ENCODE measurements around the gene HKDC1. TPM values are rescaled to one million over a fixed set of nuclear protein-coding genes. Genes with fewer than 3 reads are reported as not detected.
A peak's percentile ranks its signal among the peaks of the same experiment; 100 is the strongest.

The HKDC1 gene
- total RNA-seq, 1 donor from 2014 or later = 0.04 TPM

- ATAC-seq = peak; percentile 93
Measured at GRCh38 chr10:69217119-69217754, 2.9 kb upstream of the HKDC1 start.

- no peak for ATAC-seq
Measured at GRCh38 chr10:69218831-69219230, 1.3 kb upstream of the HKDC1 start.

GRCh38 chr10:69220507-69220906 is 375 bp downstream of the HKDC1 start:
- ATAC-seq = no peak

GRCh38 chr10:69222157-69223027 is 2.3 kb downstream of the HKDC1 start:
- peak; percentile 95 for ATAC-seq

- ATAC-seq = no peak
Measured at GRCh38 chr10:69223028-69223342, 2.9 kb downstream of the HKDC1 start.

GRCh38 chr10:69224862-69225657 is 4.9 kb downstream of the HKDC1 start:
- ATAC-seq = peak; percentile 33

GRCh38 chr10:69225681-69226080 is 5.5 kb downstream of the HKDC1 start:
- ATAC-seq = no peak

- ATAC-seq = no peak
Measured at GRCh38 chr10:69226919-69227450, 6.9 kb downstream of the HKDC1 start.

- ATAC-seq = no peak
Measured at GRCh38 chr10:69228151-69228550, 8.0 kb downstream of the HKDC1 start.

GRCh38 chr10:69229616-69229916 is 9.4 kb downstream of the HKDC1 start:
- ATAC-seq = no peak

- ATAC-seq = no peak
Measured at GRCh38 chr10:69230128-69230527, 10.0 kb downstream of the HKDC1 start.

- ATAC-seq = peak; percentile 91
Measured at GRCh38 chr10:69232252-69232651, 12.1 kb downstream of the HKDC1 start.

- no peak for ATAC-seq
Measured at GRCh38 chr10:69232736-69233480, 12.8 kb downstream of the HKDC1 start.

- no peak for ATAC-seq
Measured at GRCh38 chr10:69234447-69234846, 14.3 kb downstream of the HKDC1 start.

GRCh38 chr10:69237528-69238159 is 17.5 kb downstream of the HKDC1 start:
- ATAC-seq = peak; percentile 94

GRCh38 chr10:69239136-69239535 is 19.0 kb downstream of the HKDC1 start:
- no peak for ATAC-seq

GRCh38 chr10:69239816-69240434 is 19.8 kb downstream of the HKDC1 start:
- ATAC-seq = no peak

- no peak for ATAC-seq
Measured at GRCh38 chr10:69240455-69240854, 20.3 kb downstream of the HKDC1 start.

GRCh38 chr10:69241575-69241974 is 21.4 kb downstream of the HKDC1 start:
- no peak for ATAC-seq

GRCh38 chr10:69242040-69242851 is 22.1 kb downstream of the HKDC1 start:
- no peak for ATAC-seq

- no peak for ATAC-seq
Measured at GRCh38 chr10:69242852-69243212, 22.7 kb downstream of the HKDC1 start.
